GM21423 (cell line): ENCODE measurements around the gene CD300E.

Source experiments
- ATAC-seq: cut with Tn5 transposase; IDR thresholded peaks from one replicate; pipeline ENCODE4 v1.9.1; 2021; ENCODE audit warnings: mild to moderate bottlenecking, moderate library complexity; ENCODE audit not compliant: unreplicated experiment

CD300E gene

GRCh38 chr17:74569020-74570003, 54.2 kb downstream of the CD300E start:
- ATAC-seq = no peak

GRCh38 chr17:74568106-74568873, 55.2 kb downstream of the CD300E start:
- ATAC-seq = no peak

DNA sequence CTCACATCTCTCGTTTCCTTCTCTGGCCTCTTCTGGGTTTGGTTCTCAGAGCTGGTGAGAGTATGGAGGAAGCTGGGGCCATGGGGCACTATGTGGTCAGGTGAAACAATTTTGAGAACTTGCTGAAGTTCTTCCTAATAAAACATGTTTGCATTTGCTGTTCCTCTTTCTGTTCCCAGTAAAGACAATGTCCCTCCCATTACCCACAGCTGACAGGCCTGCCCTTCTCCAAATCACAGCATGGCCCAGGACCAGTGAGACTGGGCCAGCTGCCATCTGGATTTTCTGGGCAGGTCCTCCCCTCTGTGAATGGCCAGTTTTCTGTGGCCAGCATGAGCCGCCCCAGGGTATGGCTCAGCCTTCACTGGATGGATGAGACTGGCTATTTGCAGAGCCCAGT, 56.1 kb downstream of the CD300E start, which contains the start of gene CD300H:
Gene CD300H, minus strand, starts transcription at position 113 of the 400 bp plus-strand sequence.
- no peak for ATAC-seq

- ATAC-seq = no peak
These were observed 57.3 kb downstream of the CD300E start for GRCh38 chr17:74566132-74566753.

GRCh38 chr17:74565126-74565525, 58.4 kb downstream of the CD300E start:
- no peak for ATAC-seq

- ATAC-seq = no peak
These were observed 60.2 kb downstream of the CD300E start for GRCh38 chr17:74563358-74563757.

GRCh38 chr17:74561586-74561985, 62.0 kb downstream of the CD300E start:
- ATAC-seq = no peak
